HepG2 (cell line): ENCODE measurements around the gene HSF4. TPM values are rescaled to one million over a fixed set of nuclear protein-coding genes. Genes with fewer than 3 reads are reported as not detected.

Experiments used
- CSRNP2 ChIP-seq: sonication (generic); formaldehyde crosslinking; conservative IDR thresholded peaks from 2 replicates; pipeline ENCODE4 v1.8.0; 2022; ENCODE audit warnings: low read depth, missing genetic modification reagents
- GZF1 ChIP-seq: sonication (generic); formaldehyde crosslinking; IDR thresholded peaks from 2 replicates; pipeline ENCODE4 v1.5.1; 2020; ENCODE audit warnings: mild to moderate bottlenecking, missing genetic modification reagents
- HOXA9 ChIP-seq: sonication (generic); formaldehyde crosslinking; IDR thresholded peaks from 2 replicates; pipeline ENCODE4 v1.8.1; 2022; ENCODE audit warnings: missing genetic modification reagents, mild to moderate bottlenecking, moderate library complexity, borderline replicate concordance
- IKZF4 ChIP-seq: sonication (generic); formaldehyde crosslinking; IDR thresholded peaks from 2 replicates; pipeline ENCODE4 v1.5.1; 2020; ENCODE audit warnings: borderline replicate concordance, mild to moderate bottlenecking, low read depth, missing genetic modification reagents; ENCODE audit errors: not compliant biosample characterization
- KLF13 ChIP-seq: sonication (generic); formaldehyde crosslinking; IDR thresholded peaks from 2 replicates; pipeline ENCODE4 v1.4.0; 2020; ENCODE audit warnings: mild to moderate bottlenecking, missing genetic modification reagents
- MAF1 ChIP-seq: sonication (generic); formaldehyde crosslinking; IDR thresholded peaks from 2 replicates; pipeline ENCODE4 v1.5.0; 2020; ENCODE audit warnings: missing genetic modification reagents, borderline replicate concordance
- TOPORS ChIP-seq: sonication (generic); formaldehyde crosslinking; IDR thresholded peaks from 2 replicates; pipeline ENCODE4 v1.8.0; 2023; ENCODE audit warnings: mild to moderate bottlenecking, missing genetic modification reagents
- TSC22D2 ChIP-seq: sonication (generic); formaldehyde crosslinking; IDR thresholded peaks from 2 replicates; pipeline ENCODE4 v1.5.1; 2020; ENCODE audit warnings: missing genetic modification reagents, mild to moderate bottlenecking, borderline replicate concordance
- ZBTB38 ChIP-seq: sonication (generic); formaldehyde crosslinking; IDR thresholded peaks from 2 replicates; pipeline ENCODE4 v1.5.1; 2020; ENCODE audit warnings: mild to moderate bottlenecking, missing genetic modification reagents
- ZNF101 ChIP-seq: sonication (generic); formaldehyde crosslinking; IDR thresholded peaks from 2 replicates; pipeline ENCODE4 v1.4.0; 2020; ENCODE audit warnings: mild to moderate bottlenecking, low read depth, missing genetic modification reagents, borderline replicate concordance
- ZNF318 ChIP-seq: sonication (generic); formaldehyde crosslinking; IDR thresholded peaks from 2 replicates; pipeline ENCODE4 v1.4.0; 2020; ENCODE audit warnings: mild to moderate bottlenecking, missing genetic modification reagents
- ZNF569 ChIP-seq: sonication (generic); formaldehyde crosslinking; IDR thresholded peaks from 2 replicates; pipeline ENCODE4 v1.5.0; 2020; ENCODE audit warnings: mild to moderate bottlenecking, missing genetic modification reagents, moderate library complexity, borderline replicate concordance
- ZNF598 ChIP-seq: sonication (generic); formaldehyde crosslinking; IDR thresholded peaks from 2 replicates; pipeline ENCODE4 v1.5.1; 2020; ENCODE audit warnings: mild to moderate bottlenecking, missing genetic modification reagents, borderline replicate concordance
- ZNF710 ChIP-seq: sonication (generic); formaldehyde crosslinking; IDR thresholded peaks from 2 replicates; pipeline ENCODE4 v1.5.0; 2020; ENCODE audit warnings: mild to moderate bottlenecking, missing genetic modification reagents, borderline replicate concordance
- polyA plus RNA-seq, 8 experiments: library from polyadenylated mRNA; depleted of rRNA in 3 of 8; stranded (reverse) in 7 of 8; unstranded in 1 of 8; fragments of >200 nt; fragmentation: Illumina TruSeq in 4 of 8; extraction: Trizol in 4 of 8; gene quantifications; 2 replicates each; pipeline versions ENCODE4 v1.2.1 to v1.2.3, GENCODE V29; 2011 to 2016; ENCODE audit warnings: low read depth in 4 of 8, missing spikeins in 1 of 8, mixed read lengths in 1 of 8; ENCODE audit not compliant: insufficient read depth in 1 of 8
- total RNA-seq, 5 experiments: library from RNA; depleted of rRNA; stranded (reverse); fragments of >200 nt; fragmentation: Illumina TruSeq; extraction: Trizol; gene quantifications; 2 replicates each; pipeline ENCODE4 v1.2.3, GENCODE V29; 2016; ENCODE audit warnings: low read depth in 1 of 5

The HSF4 gene
- total and polyA plus RNA-seq, 2 of the 13 experiments (the other 11 are each of a cell fraction or from before 2014, with no cell fraction given): 3.5 to 16.9 TPM

GRCh38 chr16:67177743-67178699, 13.5 kb downstream of the HSF4 start (continued):
- peak; percentile 41; the same call in 1 of the 2 replicates for TF ChIP-seq ZNF318 (CRISPR knock-in tag)
- TF ChIP-seq KLF13 (CRISPR knock-in tag): peak; percentile 60; the same call in 1 of the 2 replicates
- peak; percentile 21; the same call in 1 of the 2 replicates for TF ChIP-seq GZF1 (CRISPR knock-in tag)
- TF ChIP-seq ZNF569: 0 out of 2 replicates have a peak, but pooled peaks have one; percentile 59
- peak; percentile 70; the same call in 1 of the 2 replicates for TF ChIP-seq ZNF710 (CRISPR knock-in tag)
- TF ChIP-seq ZNF101: no peak; the same call in 1 of the 2 replicates
- peak; percentile 77 for TF ChIP-seq ZBTB38 (CRISPR knock-in tag)
- no peak for TF ChIP-seq TSC22D2 (CRISPR knock-in tag)
- TF ChIP-seq TOPORS (CRISPR knock-in tag): no peak
- no peak for TF ChIP-seq CSRNP2 (CRISPR knock-in tag)
- TF ChIP-seq ZNF598 (CRISPR knock-in tag): peak; percentile 25; the same call in 1 of the 2 replicates
- TF ChIP-seq MAF1 (CRISPR knock-in tag): 0 out of 2 replicates have a peak, but pooled peaks have one; percentile 10
- TF ChIP-seq HOXA9 (CRISPR knock-in tag): 0 out of 2 replicates have a peak, but pooled peaks have one; percentile 29
- TF ChIP-seq IKZF4 (CRISPR knock-in tag): peak; percentile 26
